CD14-positive monocyte (primary cell): ENCODE data around the gene ZNF385A. TPM values are rescaled to one million over a fixed set of nuclear protein-coding genes. Genes with fewer than 3 reads are reported as not detected.

Experiments used
- DNase-seq, 3 donors: peaks; one replicate each; pipeline ENCODE4 v3.0.0-alpha.2; 2011 to 2022
- H2AFZ ChIP-seq: 2 replicates; pipeline ENCODE4 v1.6.0; 2012; ENCODE audit warnings: mild to moderate bottlenecking, low read depth, low read length, inconsistent platforms; ENCODE audit not compliant: insufficient read depth, poor library complexity, severe bottlenecking
- H3K27ac ChIP-seq, 2 donors: 1 replicate in 1 of 2; 2 replicates in 1 of 2; pipeline ENCODE4 v1.5.1; 2012 to 2013; ENCODE audit warnings: low read length in 2 of 2, control low read depth in 1 of 2, inconsistent platforms in 1 of 2, low read depth in 1 of 2, mild to moderate bottlenecking in 1 of 2
- H3K27me3 ChIP-seq, 2 donors: one replicate each; pipeline versions ENCODE4 v1.6.0 to v1.6.1; 2011 to 2013; ENCODE audit warnings: low read length in 2 of 2; ENCODE audit not compliant: control insufficient read depth in 2 of 2, insufficient read depth in 2 of 2
- H3K36me3 ChIP-seq, 2 donors: replicated peaks in 1 of 2; 1 replicate in 1 of 2; 2 replicates in 1 of 2; pipeline versions ENCODE4 v1.5.1 to v1.6.1; 2012 to 2013; ENCODE audit warnings: low read length in 2 of 2, control low read depth in 1 of 2, inconsistent platforms in 1 of 2, mild to moderate bottlenecking in 1 of 2; ENCODE audit not compliant: insufficient read depth in 2 of 2, control insufficient read depth in 1 of 2
- H3K4me1 ChIP-seq, 2 donors: 1 replicate in 1 of 2; 2 replicates in 1 of 2; pipeline versions ENCODE4 v1.5.1 to v1.6.1; 2012 to 2013; ENCODE audit warnings: low read length in 2 of 2, control low read depth in 1 of 2, inconsistent platforms in 1 of 2, mild to moderate bottlenecking in 1 of 2, moderate library complexity in 1 of 2; ENCODE audit not compliant: insufficient read depth in 2 of 2, control insufficient read depth in 1 of 2
- H3K4me2 ChIP-seq: replicated peaks from 2 replicates; pipeline ENCODE3; 2012; ENCODE audit warnings: low read length, moderate library complexity, mild to moderate bottlenecking; ENCODE audit not compliant: poor library complexity, severe bottlenecking; ENCODE audit errors: extremely low read depth
- H3K4me3 ChIP-seq, 3 experiments: fragments of 200-600 bp in 1 of 3; sonication (generic) in 1 of 3; replicated peaks in 1 of 3; 1 replicate in 2 of 3; 2 replicates in 1 of 3; pipeline ENCODE4 v1.5.1; 2011 to 2013; ENCODE audit warnings: low read length in 3 of 3, mild to moderate bottlenecking in 3 of 3, control low read depth in 2 of 3, low read depth in 2 of 3, inconsistent platforms in 1 of 3, moderate library complexity in 1 of 3
- H3K79me2 ChIP-seq: 2 replicates; pipeline ENCODE4 v1.6.0; 2012; ENCODE audit warnings: mild to moderate bottlenecking, control low read depth, inconsistent platforms, low read length, moderate library complexity; ENCODE audit not compliant: insufficient read depth
- H3K9ac ChIP-seq: 2 replicates; pipeline ENCODE4 v1.6.0; 2017; ENCODE audit warnings: low read length, mild to moderate bottlenecking; ENCODE audit not compliant: insufficient read depth, poor library complexity, severe bottlenecking
- H3K9me3 ChIP-seq, 2 donors: replicated peaks in 1 of 2; 1 replicate in 1 of 2; 2 replicates in 1 of 2; pipeline versions ENCODE4 v1.5.1 to v1.6.1; 2012 to 2013; ENCODE audit warnings: low read length in 2 of 2, control low read depth in 1 of 2; ENCODE audit not compliant: control insufficient read depth in 1 of 2, insufficient read depth in 1 of 2
- H4K20me1 ChIP-seq: 2 replicates; pipeline ENCODE4 v1.6.0; 2012; ENCODE audit warnings: mild to moderate bottlenecking, low read length, control low read depth, moderate library complexity; ENCODE audit not compliant: insufficient read depth
- H3K27ac Mint-ChIP-seq, 7 donors: one replicate each; pipeline ENCODE4 v1.8.0; 2020; ENCODE audit warnings: mild to moderate bottlenecking in 7 of 7, mixed read lengths in 7 of 7, moderate library complexity in 6 of 7, inconsistent platforms in 2 of 7
- H3K27me3 Mint-ChIP-seq, 3 donors: one replicate each; pipeline ENCODE4 v1.8.0; 2021 to 2022; ENCODE audit warnings: low read depth in 3 of 3, mild to moderate bottlenecking in 3 of 3, mixed read lengths in 3 of 3, moderate library complexity in 3 of 3, inconsistent platforms in 1 of 3
- H3K36me3 Mint-ChIP-seq, 2 donors: one replicate each; pipeline ENCODE4 v1.8.0; 2020; ENCODE audit warnings: mixed read lengths in 2 of 2, inconsistent platforms in 1 of 2, mild to moderate bottlenecking in 1 of 2
- H3K4me1 Mint-ChIP-seq: one replicate; pipeline ENCODE4 v1.8.0; 2020; ENCODE audit warnings: mild to moderate bottlenecking, mixed read lengths
- H3K4me3 Mint-ChIP-seq, 2 donors: one replicate each; pipeline ENCODE4 v1.8.0; 2020; ENCODE audit warnings: mild to moderate bottlenecking in 2 of 2, mixed read lengths in 2 of 2, moderate library complexity in 1 of 2
- H3K9me3 Mint-ChIP-seq, 7 donors: one replicate each; pipeline ENCODE4 v1.8.0; 2020 to 2022; ENCODE audit warnings: mixed read lengths in 7 of 7, mild to moderate bottlenecking in 6 of 7, moderate library complexity in 6 of 7, inconsistent platforms in 2 of 7
- WGBS: methylation state at CpG from one replicate; pipeline ENCODE4 v1.1.5; 2013; ENCODE audit warnings: missing lambda C conversion rate; ENCODE audit not compliant: insufficient coverage; 5-methylcytosine and 5-hydroxymethylcytosine counted together
- intact Hi-C, 2 donors: fragments of 100-400 bp; cut with micrococcal nuclease; formaldehyde crosslinking; loops; one replicate each; pipeline versions ENCODE4 v1.15.0 to v1.15.1; 2023
- polyA plus RNA-seq, 3 donors: library from polyadenylated mRNA; depleted of rRNA in 1 of 3; unstranded in 2 of 3; stranded (reverse) in 1 of 3; fragments of 300-500 nt in 2 of 3; fragments of >200 nt in 1 of 3; fragmentation: Illumina TruSeq in 2 of 3; gene quantifications; 1 replicate in 2 of 3; 2 replicates in 1 of 3; pipeline ENCODE4 v1.2.3, GENCODE V29; 2012 to 2021
- TF ChIP-seq, protein P1 (sequence below): fragments of 200-600 bp; IDR thresholded peaks from one replicate; pipeline ENCODE4 v1.8.0; 2022; ENCODE audit warnings: antibody characterized with exemption, mild to moderate bottlenecking

The ZNF385A gene
- polyA plus RNA-seq, 3 donors = 53.9 to 97.6 (median 78.3) TPM

DNA sequence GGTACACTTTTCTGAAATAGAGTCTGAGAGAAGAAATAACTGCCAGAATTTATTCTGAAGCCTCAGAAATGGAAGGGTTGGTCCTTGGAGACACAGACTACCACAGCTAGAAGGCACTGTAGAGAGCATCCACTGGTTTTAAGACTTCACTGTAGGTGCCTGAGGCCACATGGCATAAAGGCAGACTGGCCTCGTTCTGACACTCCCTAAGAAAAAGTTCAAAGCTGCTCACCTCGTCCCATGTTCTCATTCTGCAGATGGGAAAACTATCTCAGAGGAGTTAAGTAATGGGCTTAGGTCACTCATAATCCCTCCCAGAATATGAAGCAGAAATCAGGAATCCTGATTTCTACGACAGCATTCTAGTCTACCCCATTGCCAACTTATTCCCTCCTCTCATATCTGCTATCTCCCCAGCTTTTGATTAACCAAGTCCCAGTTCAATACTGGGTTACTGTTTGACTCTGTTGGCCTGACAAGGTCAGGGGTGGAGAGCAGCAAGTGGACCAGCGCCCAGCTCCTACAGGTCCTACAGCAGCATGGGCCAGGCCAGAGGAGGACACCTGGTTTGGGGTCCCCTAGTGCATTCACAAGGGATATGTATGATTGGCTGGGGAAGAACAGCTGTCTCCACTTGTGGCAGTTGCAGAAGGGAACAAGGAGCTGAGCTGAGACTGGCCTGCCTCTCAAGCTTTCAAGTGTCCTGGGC lies 30.8 kb upstream of the ZNF385A start:
- peak overlapping the region; percentile 54 to 99 (median 99) for H3K27ac Mint-ChIP-seq
- Histone ChIP-seq H3K36me3 (peaks cover 0 to 4% of the 10 kb centered on the region in 2 donors), H3K9me3 (no peaks in the 10 kb centered on the region), H2AFZ (no peak overlapping the region), H3K4me1 (peaks cover 78 to 81% of the 10 kb centered on the region in 2 donors), H3K79me2 (peaks cover 84% of the 10 kb centered on the region), H3K4me2 (peak overlapping the region; percentile 97), H3K9ac (no peak overlapping the region), H3K27me3 (no peaks in the 10 kb centered on the region), H3K27ac (peak overlapping the region; percentile 99 to 100), H4K20me1 (peaks cover 44% of the 10 kb centered on the region), H3K4me3 (peak overlapping the region in 1 of 3 experiments; percentile 98)
- H3K36me3 Mint-ChIP-seq = peaks cover 14 to 32% of the 10 kb centered on the region in 2 donors
- TF ChIP-seq, protein P1, sequence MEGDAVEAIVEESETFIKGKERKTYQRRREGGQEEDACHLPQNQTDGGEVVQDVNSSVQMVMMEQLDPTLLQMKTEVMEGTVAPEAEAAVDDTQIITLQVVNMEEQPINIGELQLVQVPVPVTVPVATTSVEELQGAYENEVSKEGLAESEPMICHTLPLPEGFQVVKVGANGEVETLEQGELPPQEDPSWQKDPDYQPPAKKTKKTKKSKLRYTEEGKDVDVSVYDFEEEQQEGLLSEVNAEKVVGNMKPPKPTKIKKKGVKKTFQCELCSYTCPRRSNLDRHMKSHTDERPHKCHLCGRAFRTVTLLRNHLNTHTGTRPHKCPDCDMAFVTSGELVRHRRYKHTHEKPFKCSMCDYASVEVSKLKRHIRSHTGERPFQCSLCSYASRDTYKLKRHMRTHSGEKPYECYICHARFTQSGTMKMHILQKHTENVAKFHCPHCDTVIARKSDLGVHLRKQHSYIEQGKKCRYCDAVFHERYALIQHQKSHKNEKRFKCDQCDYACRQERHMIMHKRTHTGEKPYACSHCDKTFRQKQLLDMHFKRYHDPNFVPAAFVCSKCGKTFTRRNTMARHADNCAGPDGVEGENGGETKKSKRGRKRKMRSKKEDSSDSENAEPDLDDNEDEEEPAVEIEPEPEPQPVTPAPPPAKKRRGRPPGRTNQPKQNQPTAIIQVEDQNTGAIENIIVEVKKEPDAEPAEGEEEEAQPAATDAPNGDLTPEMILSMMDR = no peak
- peaks cover 78% of the 10 kb centered on the region for H3K4me1 Mint-ChIP-seq
- peaks cover 0 to 3% (median 0%) of the 10 kb centered on the region in 7 donors for H3K9me3 Mint-ChIP-seq
- H3K4me3 Mint-ChIP-seq = peak overlapping the region; percentile 100
- no peak for DNase-seq
- WGBS = 80% methylated on average over 1 of the region's 4 CpGs
- peaks cover 0 to 2% (median under 1%) of the 10 kb centered on the region in 3 donors for H3K27me3 Mint-ChIP-seq
- intact Hi-C loops = no loop called here

DNA sequence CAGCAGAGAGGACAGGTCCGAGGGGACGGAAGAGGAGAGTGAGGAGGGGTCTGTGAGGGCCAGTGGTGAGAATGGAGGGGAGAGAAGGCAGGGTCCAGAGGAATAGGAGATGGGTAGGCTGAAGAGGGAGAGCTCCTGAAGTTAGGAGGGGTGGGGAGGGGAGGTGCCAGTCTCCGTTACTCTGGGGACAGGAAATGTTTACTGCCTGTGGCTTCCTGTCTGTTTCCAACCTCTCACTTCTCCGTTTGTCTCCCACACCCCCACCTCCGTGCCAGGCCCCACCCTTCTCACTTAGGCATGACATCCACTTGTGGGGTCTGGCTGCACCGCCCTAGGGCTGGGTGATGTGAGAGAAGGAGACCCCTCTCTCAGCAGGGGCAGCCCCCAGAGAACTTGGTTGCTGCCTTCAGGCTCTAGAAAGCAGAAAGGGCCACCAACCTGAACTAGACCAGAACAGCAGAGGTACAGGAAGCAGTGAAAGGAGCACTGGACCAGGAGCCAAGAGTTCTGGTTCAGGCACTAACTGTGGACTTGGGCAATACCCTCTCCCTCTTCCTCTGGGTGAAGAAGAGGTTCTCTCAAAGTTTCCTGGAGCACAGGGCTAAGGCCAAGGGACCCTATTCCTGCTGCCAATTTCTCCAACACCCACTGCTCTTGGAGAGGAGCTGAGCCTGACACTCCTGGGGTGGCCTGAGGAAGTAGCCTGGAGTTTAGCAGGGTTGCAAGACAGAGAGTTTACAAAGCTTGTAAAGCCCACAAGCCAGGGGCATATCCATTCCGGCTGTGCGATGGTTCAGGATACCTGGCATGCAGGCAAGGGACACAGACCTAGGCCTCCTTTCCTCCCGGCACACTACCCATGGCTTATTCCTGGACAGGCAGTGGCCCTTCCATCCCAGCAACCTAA lies 29.0 kb upstream of the ZNF385A start:
- Histone ChIP-seq H3K9me3 (no peaks in the 10 kb centered on the region), H4K20me1 (peaks cover 55% of the 10 kb centered on the region), H3K4me1 (peaks cover 86 to 87% of the 10 kb centered on the region in 2 donors), H3K4me3 (peak overlapping the region; percentile 35 to 75 (median 42)), H3K27me3 (no peaks in the 10 kb centered on the region), H2AFZ (no peak overlapping the region), H3K79me2 (peaks cover 93% of the 10 kb centered on the region), H3K4me2 (peak overlapping the region; percentile 97), H3K36me3 (peaks cover 16 to 22% of the 10 kb centered on the region in 2 donors), H3K27ac (peak overlapping the region; percentile 99 to 100), H3K9ac (peak overlapping the region; percentile 84)
- H3K27me3 Mint-ChIP-seq = peaks cover 0 to 2% (median 0%) of the 10 kb centered on the region in 3 donors
- H3K4me1 Mint-ChIP-seq = peaks cover 83% of the 10 kb centered on the region
- H3K9me3 Mint-ChIP-seq = peaks cover 0 to 3% (median 0%) of the 10 kb centered on the region in 7 donors
- WGBS = 9% methylated on average over 5 of the region's 9 CpGs
- peaks cover 23 to 48% of the 10 kb centered on the region in 2 donors for H3K36me3 Mint-ChIP-seq
- H3K27ac Mint-ChIP-seq = peak overlapping the region; percentile 95 to 99 (median 99)
- peak overlapping the region; percentile 77 to 90 for H3K4me3 Mint-ChIP-seq
- TF ChIP-seq, protein P1 = no peak
- intact Hi-C loops = no loop called here
- DNase-seq = peak; percentile 76 to 93 (median 84)
